A549 (cell line): Measurements from ENCODE around the gene IRF9. TPM values are rescaled to one million over a fixed set of nuclear protein-coding genes. Genes with fewer than 3 reads are reported as not detected.

Experiments
- ATAC-seq, 2 experiments: fragments of 200-7000 bp in 1 of 2; fragments of >200 bp in 1 of 2; cut with Nextera tagmentation in 1 of 2; cut with Tn5 transposase in 1 of 2; 3 replicates each; pipeline versions ENCODE4 v1.8.0 to v1.9.1; 2018 to 2020; ENCODE audit warnings: mild to moderate bottlenecking in 1 of 2, moderate library complexity in 1 of 2
- CTCF ChIA-PET: fragments of 300-600 bp; sonication (Branson Sonifier 250); formaldehyde crosslinking; extraction: SDS; loops from one replicate; lab custom pipeline; 2021; ENCODE audit warnings: antibody characterized with exemption, inconsistent platforms; lab: Yijun Ruan, JAX
- POLR2A ChIA-PET: fragments of 350-600 bp; formaldehyde crosslinking; extraction: SDS; loops from one replicate; lab custom pipeline; 2021; ENCODE audit warnings: antibody characterized with exemption, inconsistent platforms; lab: Yijun Ruan, JAX
- DNase-seq, 2 experiments: peaks; one replicate each; pipeline versions ENCODE4 v3.0.0 to v3.0.0-alpha.2; 2011 to 2016; ENCODE audit warnings: low read depth in 1 of 2, low spot score in 1 of 2
- FAIRE-seq: peaks from 2 replicates; lab custom pipeline; 2011; peaks lifted over from hg19 to GRCh38; lab: Jason Lieb, UNC
- H3K27ac ChIP-seq, 2 experiments: fragments of >200 bp; sonication (Bioruptor Twin); formaldehyde crosslinking; 3 replicates each; pipeline ENCODE4 v1.5.1; 2016 to 2017
- H3K4me1 ChIP-seq: fragments of >200 bp; sonication (Bioruptor Twin); formaldehyde crosslinking; 3 replicates; pipeline ENCODE4 v1.6.1; 2016
- H3K4me2 ChIP-seq: fragments of >200 bp; sonication (Bioruptor Twin); formaldehyde crosslinking; 3 replicates; pipeline ENCODE4 v1.6.1; 2016
- H3K4me3 ChIP-seq: fragments of >200 bp; sonication (Bioruptor Twin); formaldehyde crosslinking; 3 replicates; pipeline ENCODE4 v1.5.1; 2016
- H3K9me3 ChIP-seq: fragments of >200 bp; sonication (Bioruptor Twin); formaldehyde crosslinking; 3 replicates; pipeline ENCODE4 v1.6.1; 2016
- ATOH8 ChIP-seq: fragments of 250-450 bp; sonication (Bioruptor Pico); IDR thresholded peaks from 2 replicates; pipeline ENCODE4 v1.5.0; 2020; ENCODE audit warnings: low read depth, mild to moderate bottlenecking, moderate library complexity
- BHLHE40 ChIP-seq: IDR thresholded peaks from 2 replicates; pipeline ENCODE4 v1.6.1; 2012; ENCODE audit warnings: low read depth, low read length, inconsistent platforms
- CBX2 ChIP-seq: fragments of 200-600 bp; sonication (generic); IDR thresholded peaks from 2 replicates; pipeline ENCODE4 v1.6.1; 2016; ENCODE audit warnings: low read depth, mild to moderate bottlenecking, borderline replicate concordance
- CHD2 ChIP-seq: fragments of 150-350 bp; IDR thresholded peaks from 2 replicates; pipeline ENCODE4 v1.6.1; 2014; ENCODE audit warnings: low read length; ENCODE audit not compliant: partially characterized antibody
- CTCF ChIP-seq: fragments of >200 bp; sonication (Bioruptor Twin); formaldehyde crosslinking; IDR thresholded peaks from 3 replicates; pipeline ENCODE4 v1.5.1; 2016
- EP300 ChIP-seq, 2 experiments: fragments of >200 bp; sonication (Bioruptor Twin); formaldehyde crosslinking; IDR thresholded peaks; 2 replicates in 1 of 2; 3 replicates in 1 of 2; pipeline ENCODE4 v1.6.1; 2016 to 2017
- ESRRA ChIP-seq: fragments of 150-350 bp; IDR thresholded peaks from 2 replicates; pipeline ENCODE4 v1.6.1; 2014; ENCODE audit warnings: mild to moderate bottlenecking, low read length, borderline replicate concordance
- FOSB ChIP-seq: fragments of 250-450 bp; sonication (Bioruptor Pico); IDR thresholded peaks from 2 replicates; pipeline ENCODE4 v1.5.0; 2020; ENCODE audit warnings: mild to moderate bottlenecking, moderate library complexity
- GATA3 ChIP-seq: IDR thresholded peaks from 2 replicates; pipeline ENCODE4 v1.6.1; 2012; ENCODE audit warnings: borderline replicate concordance
- HDAC2 ChIP-seq: fragments of 200-600 bp; sonication (generic); IDR thresholded peaks from 2 replicates; pipeline ENCODE4 v1.6.1; 2016
- HEYL ChIP-seq: fragments of 250-450 bp; sonication (Bioruptor Pico); IDR thresholded peaks from 2 replicates; pipeline ENCODE4 v1.8.0; 2021; ENCODE audit warnings: mild to moderate bottlenecking, moderate library complexity
- HMGXB4 ChIP-seq: fragments of 250-450 bp; sonication (Bioruptor Pico); IDR thresholded peaks from 2 replicates; pipeline ENCODE4 v1.5.0; 2021; ENCODE audit warnings: mild to moderate bottlenecking, moderate library complexity, borderline replicate concordance
- HOXB5 ChIP-seq: fragments of 250-450 bp; sonication (Bioruptor Pico); IDR thresholded peaks from 2 replicates; pipeline ENCODE4 v1.5.0; 2020; ENCODE audit warnings: mild to moderate bottlenecking, moderate library complexity
- KDM1A ChIP-seq: fragments of 200-600 bp; sonication (generic); IDR thresholded peaks from 2 replicates; pipeline ENCODE4 v1.6.1; 2016; ENCODE audit warnings: low read depth, mild to moderate bottlenecking
- KDM5A ChIP-seq: fragments of 200-600 bp; sonication (generic); IDR thresholded peaks from 2 replicates; pipeline ENCODE4 v1.6.1; 2016; ENCODE audit warnings: antibody characterized with exemption, mild to moderate bottlenecking
- MAX ChIP-seq: IDR thresholded peaks from 2 replicates; pipeline ENCODE4 v1.6.1; 2012
- MAZ ChIP-seq: fragments of 150-350 bp; IDR thresholded peaks from 2 replicates; pipeline ENCODE4 v1.6.1; 2014; ENCODE audit warnings: antibody characterized with exemption, low read depth, low read length, borderline replicate concordance
- MYC ChIP-seq: IDR thresholded peaks from 2 replicates; pipeline ENCODE4 v1.6.1; 2012; ENCODE audit warnings: mild to moderate bottlenecking, inconsistent platforms, low read length, improper control_type of control experiment, borderline replicate concordance
- POLR2A ChIP-seq: IDR thresholded peaks from 2 replicates; pipeline ENCODE4 v1.6.1; 2012; ENCODE audit warnings: mild to moderate bottlenecking, low read length
- POLR2AphosphoS2 ChIP-seq: conservative IDR thresholded peaks from 2 replicates; pipeline ENCODE4 v1.6.1; 2012; ENCODE audit warnings: low read length, improper control_type of control experiment, inconsistent platforms
- RAD21 ChIP-seq, 2 experiments: fragments of >200 bp in 1 of 2; sonication (Bioruptor Twin) in 1 of 2; formaldehyde crosslinking in 1 of 2; IDR thresholded peaks in 1 of 2; conservative IDR thresholded peaks in 1 of 2; 2 replicates in 1 of 2; 3 replicates in 1 of 2; pipeline ENCODE4 v1.6.1; 2012 to 2018; ENCODE audit warnings: inconsistent platforms in 1 of 2
- RCOR1 ChIP-seq: fragments of 150-350 bp; IDR thresholded peaks from 2 replicates; pipeline ENCODE4 v1.6.1; 2014; ENCODE audit warnings: antibody characterized with exemption, low read length, low read depth
- RFX5 ChIP-seq: fragments of 450-650 bp; IDR thresholded peaks from 2 replicates; pipeline ENCODE4 v1.7.1; 2014; ENCODE audit warnings: antibody characterized with exemption, mild to moderate bottlenecking, moderate library complexity
- TFCP2L1 ChIP-seq: fragments of 250-450 bp; sonication (Bioruptor Pico); IDR thresholded peaks from 2 replicates; pipeline ENCODE4 v1.5.0; 2021; ENCODE audit warnings: mild to moderate bottlenecking
- USF2 ChIP-seq: fragments of 450-650 bp; IDR thresholded peaks from 2 replicates; pipeline ENCODE4 v1.6.1; 2014; ENCODE audit warnings: antibody characterized with exemption
- ZC3H11A ChIP-seq: fragments of 450-650 bp; IDR thresholded peaks from 2 replicates; pipeline ENCODE4 v1.6.1; 2014; ENCODE audit warnings: antibody characterized with exemption, mild to moderate bottlenecking
- ZNF302 ChIP-seq: fragments of 250-450 bp; sonication (Bioruptor Pico); IDR thresholded peaks from 2 replicates; pipeline ENCODE4 v1.9.0; 2021; ENCODE audit warnings: inconsistent platforms, mild to moderate bottlenecking, moderate library complexity
- ZSCAN20 ChIP-seq: fragments of 250-450 bp; sonication (Bioruptor Pico); IDR thresholded peaks from 2 replicates; pipeline ENCODE4 v1.8.0; 2022; ENCODE audit warnings: mild to moderate bottlenecking, moderate library complexity
- WGBS: methylation state at CpG from one replicate; pipeline ENCODE4 v1.1.6; 2017; ENCODE audit errors: missing lambda C conversion rate; 5-methylcytosine and 5-hydroxymethylcytosine counted together
- polyA plus RNA-seq, 4 experiments: library from polyadenylated mRNA; depleted of rRNA in 3 of 4; stranded (reverse); fragments of >200 nt; fragmentation: RNase III in 1 of 4; extraction: RNeasy Plus Mini Kit Qiagen cat#74134 plus additional on column Dnase treatment in 1 of 4; gene quantifications; 2 replicates in 3 of 4; 3 replicates in 1 of 4; pipeline ENCODE4 v1.2.3, GENCODE V29; 2011 to 2017

IRF9 gene
- polyA plus RNA-seq, 2 of the 4 experiments (the other 2 are of a cell fraction) = 19.0 to 23.1 TPM

- ATAC-seq (peak; percentile 14 to 24; a peak in 5 of 6 replicates), FAIRE-seq (no peak), DNase-seq (no peak)
- H3K4me2 ChIP-seq = peak overlapping the region; percentile 78
- peak overlapping the region; percentile 62 for H3K4me3 ChIP-seq
- peaks cover 17% of the 10 kb centered on the region; the same call in 1 of the 3 replicates for H3K4me1 ChIP-seq
- TF ChIP-seq ESRRA (no peak), RAD21 (conservative IDR thresholded peaks at IDR 0.05 in 1 of 2, IDR thresholded peaks at IDR 0.05 in 1 of 2) (no peak), CTCF (no peak), TFCP2L1 (CRISPR knock-in tag) (no peak), RFX5 (no peak), HMGXB4 (CRISPR knock-in tag) (no peak), POLR2AphosphoS2 (no peak), BHLHE40 (no peak), FOSB (CRISPR knock-in tag) (no peak), HDAC2 (no peak), ZNF302 (CRISPR knock-in tag) (no peak), MAZ (no peak), KDM5A (no peak), CBX2 (no peak), HEYL (CRISPR knock-in tag) (no peak)
- WGBS = 42% methylated on average over 15 of the region's 15 CpGs
- CTCF ChIA-PET = interaction anchor here (1.1 to 5.6 kb wide), 5 partner anchors 11 to 58 kb away, joined by 4 to 44 read pairs (median 6); partner anchors contain the start of gene IRF9
- peak overlapping the region; percentile 95 to 96 for H3K27ac ChIP-seq
- H3K9me3 ChIP-seq = no peaks in the 10 kb centered on the region
- POLR2A ChIA-PET = interaction anchor here (1.3 to 2.9 kb wide), 8 partner anchors 10 to 77 kb away, joined by 4 to 55 read pairs (median 22); partner anchors contain the start of genes CARMIL3, EMC9, IRF9 and PCK2
Measured at GRCh38 chr14:24113379-24113800, 47.7 kb upstream of the IRF9 start.

GRCh38 chr14:24113801-24114531 is 47.1 kb upstream of the IRF9 start:
- H3K4me3 ChIP-seq = peak overlapping the region; percentile 62
- peak overlapping the region; percentile 95 to 96 for H3K27ac ChIP-seq
- H3K4me1 ChIP-seq = peaks cover 13% of the 10 kb centered on the region; the same call in 1 of the 3 replicates
- ATAC-seq (peak; percentile 74 to 75), FAIRE-seq (no peak), DNase-seq (peak; percentile 76 to 92)
- peak overlapping the region; percentile 78 for H3K4me2 ChIP-seq
- 2% methylated on average over 36 of the region's 42 CpGs for WGBS
- CTCF ChIA-PET = interaction anchor here (0.8 to 5.6 kb wide), 13 partner anchors 12 to 525 kb away, joined by 3 to 44 read pairs (median 4); partner anchors contain the start of genes EMC9 and IRF9
- POLR2A ChIA-PET = interaction anchor here (0.5 to 2.9 kb wide), 22 partner anchors 10 to 1470 kb away, joined by 3 to 55 read pairs (median 4); partner anchors contain the start of genes CARMIL3, CIDEB, EMC9 and IRF9
- no peaks in the 10 kb centered on the region for H3K9me3 ChIP-seq
- no peak for TF ChIP-seq RCOR1
- TF ChIP-seq ZSCAN20 (CRISPR knock-in tag) = no peak
- TF ChIP-seq ZNF302 (CRISPR knock-in tag) = no peak
- peak; percentile 27; the same call in 1 of the 2 replicates for TF ChIP-seq GATA3
- no peak for TF ChIP-seq MYC
- no peak for TF ChIP-seq CBX2
- no peak for TF ChIP-seq HOXB5 (CRISPR knock-in tag)
- no peak for TF ChIP-seq ATOH8
- peak; percentile 51; the same call in 1 of the 2 replicates for TF ChIP-seq MAX
- TF ChIP-seq HEYL (CRISPR knock-in tag) = no peak
- TF ChIP-seq ZC3H11A = no peak
- TF ChIP-seq KDM1A = no peak
- no peak for TF ChIP-seq TFCP2L1 (CRISPR knock-in tag)
- peak; percentile 67 for TF ChIP-seq POLR2A
- no peak for TF ChIP-seq USF2
- no peak for TF ChIP-seq CHD2
- no peak for TF ChIP-seq EP300 (IDR thresholded peaks at IDR 0.05)
- TF ChIP-seq HMGXB4 (CRISPR knock-in tag) = no peak
